NCI-H345 treated with DMSO at 0.1 percent for 48 hours (cell line): ENCODE measurements around the gene OSTN.
"Not testable (repeated sequence)": the region's sequence is repeated elsewhere in the genome, so short reads cannot be mapped to it uniquely, and the experiment has no call there.

ENCODE experiments used
- DNase-seq: peaks from one replicate; lab custom pipeline; 2025; ENCODE audit not compliant: unreplicated experiment; lab: John Stamatoyannopoulos, UW

The OSTN gene, protein sequence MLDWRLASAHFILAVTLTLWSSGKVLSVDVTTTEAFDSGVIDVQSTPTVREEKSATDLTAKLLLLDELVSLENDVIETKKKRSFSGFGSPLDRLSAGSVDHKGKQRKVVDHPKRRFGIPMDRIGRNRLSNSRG

DNA sequence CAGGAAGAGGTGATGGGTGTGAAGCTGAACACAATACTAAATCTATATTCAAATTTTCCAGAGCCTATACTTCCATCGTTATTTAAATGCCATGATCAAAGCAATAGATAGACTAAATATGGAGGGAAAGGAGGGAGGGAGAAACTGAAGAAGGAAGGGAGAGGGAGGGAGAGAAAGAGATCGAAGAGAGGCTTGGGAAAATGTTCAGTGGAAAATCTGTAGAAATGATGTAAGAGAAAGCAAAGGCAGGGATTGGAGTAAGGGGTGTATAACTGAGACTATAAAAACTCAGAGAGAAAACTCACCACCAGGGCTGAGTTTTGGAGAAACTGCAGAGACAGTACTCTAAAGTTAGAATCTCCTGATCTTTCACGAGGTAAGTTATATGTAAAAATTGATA is at the start of gene OSTN:
Gene OSTN (plus strand): TSS at position 310 of the 400 bp plus-strand sequence. CDS start 13,292 bp downstream, outside the sequence.
- DNase-seq = no peak

DNA sequence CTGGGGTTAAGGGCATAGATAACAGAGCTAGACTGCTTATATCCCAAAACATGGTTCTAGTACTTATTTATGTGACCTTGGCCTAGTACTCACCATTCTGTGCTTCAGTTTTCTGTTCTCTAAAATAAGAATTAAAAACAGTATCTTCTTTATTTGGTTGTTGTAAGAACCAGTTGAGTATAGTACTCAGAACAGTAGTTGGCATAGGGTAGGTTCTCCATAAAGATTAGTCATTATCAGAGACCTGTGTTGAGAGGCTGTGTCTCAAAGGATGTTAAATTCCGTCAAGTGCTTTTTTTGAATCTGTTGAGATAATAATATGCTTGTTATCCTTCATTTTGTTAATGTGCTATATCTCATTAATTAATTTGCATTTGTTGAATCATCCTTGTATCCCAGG is 47.4 kb upstream of the OSTN start:
- no peak for DNase-seq

DNA sequence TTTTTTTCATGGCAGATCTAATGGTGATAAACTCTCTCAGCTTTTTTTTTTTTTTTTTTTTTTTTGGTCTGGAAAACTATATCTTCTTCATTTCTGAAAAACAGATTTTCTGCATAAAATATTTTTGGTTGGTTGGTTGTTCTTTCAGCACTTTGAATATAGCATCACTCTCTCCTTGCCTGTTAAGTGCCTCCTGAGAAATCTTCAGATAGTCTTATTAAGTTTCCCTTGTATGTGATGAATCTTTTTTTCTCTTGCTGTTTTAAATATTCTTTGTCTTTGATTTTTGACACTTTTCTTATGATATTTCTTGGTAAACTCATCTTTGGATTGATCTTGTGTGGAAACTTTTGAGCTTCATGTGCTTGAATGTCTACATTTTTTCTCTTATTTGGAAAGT is 44.2 kb upstream of the OSTN start:
- DNase-seq = no peak

DNA sequence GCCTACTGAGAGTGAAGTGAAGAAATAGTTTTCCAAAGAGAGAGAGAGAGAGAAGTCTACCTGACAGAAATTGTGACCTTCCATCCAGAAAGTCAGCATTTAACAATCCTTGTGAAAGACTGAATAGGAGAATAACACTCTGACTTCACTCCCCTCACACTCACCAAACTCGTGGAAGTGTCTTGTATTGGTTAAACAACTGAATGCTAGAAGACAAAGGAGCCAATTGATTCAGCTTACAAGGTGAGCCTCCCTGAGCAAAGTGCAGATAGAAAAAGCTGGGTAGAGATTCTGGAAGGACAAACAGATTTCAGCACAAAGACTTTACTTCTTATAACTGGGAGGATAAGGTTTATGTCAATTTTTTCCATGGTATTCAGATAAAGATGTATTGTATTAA is 40.8 kb upstream of the OSTN start:
- DNase-seq = no peak

DNA sequence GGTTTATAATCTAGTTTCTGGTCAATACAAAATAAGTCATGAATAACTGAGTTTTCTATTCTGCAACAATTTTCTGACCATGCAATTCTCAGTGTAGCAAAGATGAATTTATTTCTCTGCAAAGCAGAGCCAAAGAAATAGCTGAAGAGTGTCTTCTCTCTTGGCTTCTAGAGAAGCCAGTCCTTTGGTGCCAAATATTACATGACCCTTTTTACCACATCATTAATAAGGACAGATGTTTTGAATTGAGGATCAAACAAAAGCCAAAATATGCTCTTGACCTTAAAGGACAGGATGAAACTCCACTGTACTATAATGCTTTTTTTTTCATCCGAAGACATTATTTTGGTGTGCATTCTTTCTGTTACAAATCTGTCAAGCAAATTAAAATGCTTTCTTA is 40.2 kb upstream of the OSTN start:
- no peak for DNase-seq

DNA sequence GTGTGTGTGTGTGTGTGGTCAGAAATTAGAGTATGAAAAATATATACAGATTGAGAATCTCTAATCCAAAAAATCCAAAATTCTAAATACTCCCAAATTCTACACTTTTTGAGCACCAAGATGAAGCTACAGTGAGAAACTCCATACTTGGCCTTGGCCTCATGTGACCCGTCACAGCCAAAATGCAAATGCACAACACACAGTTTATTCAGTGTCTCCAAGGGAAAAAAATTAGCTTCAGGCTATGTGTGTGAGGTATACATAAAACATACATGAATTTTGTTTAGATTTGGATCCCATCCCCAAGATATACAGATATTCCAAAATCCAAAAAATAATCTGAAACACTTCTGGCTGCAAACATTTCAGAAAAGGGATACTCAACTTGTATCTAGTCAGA is 33.2 kb upstream of the OSTN start:
- DNase-seq = no peak

DNA sequence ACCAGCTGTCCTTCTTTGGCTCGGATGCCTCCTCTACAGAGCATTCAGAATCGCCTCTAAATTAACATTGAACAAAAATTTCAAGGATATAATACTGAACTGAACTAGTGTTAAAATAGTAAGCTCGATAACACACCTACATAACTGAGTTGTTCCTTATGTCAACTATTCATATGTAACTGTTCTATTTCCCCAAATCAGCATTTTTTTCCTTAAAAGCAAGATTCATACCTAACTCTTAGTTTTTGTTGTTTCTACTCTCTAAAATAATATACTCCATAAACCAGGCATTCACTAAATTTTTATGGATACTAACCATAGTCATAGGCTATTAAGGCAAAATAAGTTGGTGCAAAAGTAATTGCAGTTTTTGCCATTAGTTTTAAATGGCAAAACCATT is 32.7 kb upstream of the OSTN start:
- no peak for DNase-seq

DNA sequence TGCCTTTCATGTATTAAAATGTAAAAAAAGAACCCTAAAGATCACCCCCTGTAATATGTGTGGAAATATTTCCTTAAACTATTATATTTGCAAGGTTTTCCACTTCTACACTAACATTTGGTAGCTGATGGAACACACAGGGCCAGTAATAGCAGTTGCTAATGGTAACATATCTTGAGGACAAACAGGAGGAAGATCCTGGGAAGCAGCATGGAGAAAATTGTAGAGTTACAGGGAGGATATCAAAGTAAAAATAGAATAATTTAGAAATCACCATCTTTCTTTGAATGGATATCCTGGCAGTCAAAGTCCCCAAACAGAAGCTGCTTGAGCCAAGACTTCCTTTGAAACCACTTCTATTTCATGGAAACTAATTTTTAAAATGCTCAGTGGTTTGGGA is 29.5 kb upstream of the OSTN start:
- no peak for DNase-seq

DNA sequence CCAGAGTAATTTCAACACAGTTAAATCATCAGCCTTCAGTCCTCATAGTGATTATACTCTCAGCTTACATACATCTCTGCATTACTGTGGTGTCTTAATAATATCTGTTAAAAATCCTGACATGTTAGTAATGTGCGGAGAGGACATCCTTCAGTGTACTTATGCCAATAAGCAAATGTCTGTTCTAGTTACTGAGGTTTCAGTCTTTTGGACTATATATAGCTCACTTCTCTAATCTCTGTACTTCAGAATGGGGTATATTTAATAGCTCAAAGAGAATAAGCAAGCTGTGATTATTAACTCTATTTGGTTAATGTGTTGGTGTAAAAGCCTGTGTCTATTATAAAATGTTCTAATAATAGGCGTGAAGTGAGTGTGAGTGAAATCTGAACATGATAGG is 28.9 kb upstream of the OSTN start:
- no peak for DNase-seq

DNA sequence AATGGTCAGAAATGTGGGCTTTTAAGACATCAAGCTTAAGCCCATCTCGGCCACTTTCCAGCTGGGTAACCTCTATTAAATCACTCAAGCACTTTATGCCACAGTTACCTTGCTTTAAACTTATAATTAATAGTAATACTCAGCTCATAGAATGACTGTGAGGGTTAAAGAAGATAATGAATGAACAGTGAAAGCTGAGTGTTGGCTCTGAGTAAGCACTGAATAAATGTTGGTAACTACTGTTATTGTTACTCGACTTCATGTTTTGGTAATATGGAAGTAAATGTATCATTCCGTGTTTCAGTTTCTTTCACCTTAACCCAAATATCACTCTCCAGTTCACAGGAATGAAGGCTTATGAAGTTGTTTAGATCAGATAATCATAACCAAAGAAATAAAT is 23.9 kb upstream of the OSTN start:
- DNase-seq = no peak

DNA sequence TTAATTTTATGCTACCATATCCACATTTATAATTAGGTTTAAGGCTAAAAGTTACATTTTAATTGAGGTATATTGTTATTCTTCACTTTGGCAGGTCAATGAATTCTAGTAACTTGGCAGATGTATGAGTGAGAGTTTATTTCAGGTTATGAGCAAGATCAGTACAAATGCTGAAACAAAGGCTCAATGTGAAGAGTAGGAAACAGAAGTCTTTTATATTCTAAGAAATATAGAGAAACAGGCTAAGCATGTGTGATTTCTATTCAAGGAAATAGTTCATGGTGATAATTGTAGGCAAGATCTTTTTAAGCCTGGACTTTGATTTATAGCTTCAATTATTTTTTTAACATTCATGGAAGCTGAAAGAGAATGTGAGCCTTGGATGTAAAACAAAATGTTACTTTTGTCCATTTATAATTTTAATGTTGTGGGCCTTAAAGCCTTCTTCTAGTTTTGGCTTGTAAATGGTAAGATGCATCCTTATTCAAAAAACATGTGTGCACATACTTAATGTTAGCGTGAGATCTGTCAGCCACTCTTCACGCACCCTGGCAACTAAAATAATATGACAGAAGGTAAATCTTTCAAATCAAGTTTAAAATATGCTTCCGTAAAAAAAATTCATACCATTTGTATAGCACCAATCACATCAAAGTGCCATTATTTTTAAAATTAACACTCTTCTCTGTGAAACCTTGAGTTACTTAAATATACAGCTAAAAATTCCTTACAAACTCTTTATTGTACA is 22.8 kb upstream of the OSTN start:
- no peak for DNase-seq

DNA sequence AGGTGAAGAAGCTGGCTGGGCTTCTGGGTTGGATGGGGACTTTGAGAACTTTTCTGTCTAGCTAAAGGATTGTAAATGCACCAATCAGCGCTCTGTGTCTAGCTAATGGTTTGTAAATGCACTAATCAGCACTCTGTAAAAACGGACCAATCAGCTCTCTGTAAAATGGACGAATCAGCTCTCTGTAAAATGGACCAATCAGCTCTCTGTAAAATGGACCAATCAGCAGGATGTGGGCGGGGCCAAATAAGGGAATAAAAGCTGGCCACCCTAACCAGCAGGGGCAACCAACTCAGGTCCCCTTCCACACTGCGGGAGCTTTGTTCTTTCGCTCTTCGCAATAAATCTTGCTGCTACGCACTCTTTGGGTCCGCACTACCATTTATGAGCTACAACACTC is 13.7 kb upstream of the OSTN start:
- not testable (repeated sequence) for DNase-seq

DNA sequence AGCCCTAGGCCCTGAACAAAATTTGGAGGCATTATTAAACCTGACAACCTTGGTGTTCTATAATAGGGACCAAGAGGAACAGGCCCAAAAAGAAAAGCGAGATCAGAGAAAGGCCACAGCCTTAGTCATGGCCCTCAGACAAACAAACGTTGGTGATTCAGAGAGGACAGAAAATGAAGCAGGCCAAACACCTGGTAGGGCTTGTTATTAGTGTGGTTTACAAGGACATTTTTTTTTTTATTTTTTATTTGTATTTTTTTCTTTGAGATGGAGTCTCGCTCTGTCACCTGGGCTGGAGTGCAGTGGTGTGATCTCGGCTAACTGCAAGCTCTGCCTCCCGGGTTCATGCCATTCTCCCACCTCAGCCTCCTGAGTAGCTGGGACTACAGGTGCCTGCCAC is 10.8 kb upstream of the OSTN start:
- DNase-seq = not testable (repeated sequence)

DNA sequence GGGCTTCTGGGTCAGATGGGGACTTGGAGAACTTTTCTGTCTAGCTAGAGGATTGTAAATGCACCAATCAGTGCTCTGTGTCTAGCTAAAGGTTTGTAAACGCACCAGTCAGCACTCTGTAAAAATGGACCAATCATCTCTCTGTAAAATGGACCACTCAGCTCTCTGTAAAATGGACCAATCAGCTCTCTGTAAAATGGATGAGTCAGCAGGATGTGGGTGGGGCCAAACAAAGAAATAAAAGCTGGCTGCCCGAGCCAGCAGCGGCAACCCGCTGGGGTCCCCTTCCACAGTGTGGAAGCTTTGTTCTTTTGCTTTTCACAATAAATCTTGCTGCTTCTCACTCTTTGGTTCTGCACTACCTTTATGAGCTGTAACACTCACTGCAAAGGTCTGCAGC is 6.8 kb upstream of the OSTN start:
- DNase-seq = not testable (repeated sequence)

DNA sequence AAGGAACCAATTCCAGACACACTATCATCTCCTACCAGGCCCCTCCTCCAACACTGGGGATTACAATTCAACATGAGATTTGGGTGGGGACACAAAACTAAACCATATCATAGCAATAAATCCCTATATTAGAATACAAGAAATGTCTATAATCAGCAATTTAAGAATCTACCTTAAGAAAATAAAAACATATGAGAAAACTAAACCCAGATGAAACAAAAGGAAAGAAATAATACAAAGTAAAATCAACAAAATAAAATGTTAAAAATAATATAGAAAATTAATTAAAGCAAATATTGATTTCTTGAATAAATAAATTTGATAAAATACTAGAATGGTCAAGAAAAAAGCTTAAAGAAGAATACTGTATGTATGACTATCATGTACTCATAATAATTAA is 6.1 kb upstream of the OSTN start:
- no peak for DNase-seq

DNA sequence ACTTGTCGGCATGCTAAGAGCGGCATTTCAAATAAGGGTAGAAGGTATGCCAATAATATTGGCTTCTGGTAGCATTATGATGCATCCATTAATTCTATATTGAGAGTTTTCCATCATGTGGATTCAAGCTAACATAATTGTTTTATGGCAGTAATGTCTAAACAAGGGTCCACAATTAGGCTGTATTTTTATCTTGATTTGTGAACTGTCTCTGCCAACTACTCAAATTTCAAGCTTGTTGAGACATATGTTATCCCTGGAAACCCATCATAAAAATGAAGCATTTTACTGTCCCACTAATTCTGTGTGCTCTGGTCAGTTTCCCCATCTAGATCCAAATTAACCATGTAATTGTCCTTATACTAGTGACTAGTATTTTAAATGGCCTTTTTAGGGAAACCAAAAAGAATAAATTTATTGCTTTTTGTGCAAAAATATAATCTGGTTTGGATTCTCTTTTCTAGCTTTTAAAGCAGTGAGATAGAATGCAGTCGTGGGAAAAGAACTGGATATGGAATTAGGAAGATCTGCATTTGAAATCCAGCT is 1.2 kb upstream of the OSTN start:
- no peak for DNase-seq

DNA sequence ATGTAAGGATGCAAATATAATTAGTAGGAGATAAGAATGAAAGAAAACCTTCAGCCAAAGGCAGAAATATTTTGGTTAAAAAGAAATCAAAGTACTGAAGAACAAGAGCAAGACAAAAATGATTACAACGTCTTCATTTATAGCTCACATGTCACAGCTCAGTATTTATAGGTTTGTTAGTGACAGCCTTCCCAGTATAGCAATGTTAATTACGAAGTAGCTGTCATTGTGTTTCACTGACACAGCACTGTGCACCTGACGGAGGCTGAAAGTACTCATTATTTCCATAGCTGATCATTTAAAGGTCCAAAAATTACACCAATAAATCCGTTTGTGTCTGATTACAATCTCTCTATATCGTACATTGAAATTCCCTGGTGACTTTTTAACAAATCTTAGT is 561 bp upstream of the OSTN start:
- DNase-seq = no peak

DNA sequence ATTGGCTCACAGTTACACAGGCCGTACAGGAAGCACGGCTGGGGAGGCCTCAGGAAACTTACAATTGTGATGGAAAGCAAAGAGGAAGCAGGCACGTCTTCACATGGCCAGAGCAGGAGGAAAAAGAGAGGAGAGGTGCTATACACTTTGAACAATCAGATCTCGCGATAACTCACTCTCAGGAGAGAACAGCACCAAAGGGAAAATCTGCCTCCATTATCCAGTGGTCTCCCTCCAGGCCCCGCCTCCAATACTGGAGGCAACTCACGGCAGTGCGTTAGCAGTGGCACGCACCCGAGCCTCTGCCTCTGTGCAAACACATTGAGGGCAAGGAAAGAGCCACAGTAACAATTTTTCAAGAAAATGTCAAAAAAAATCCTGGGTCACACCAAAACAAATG is 11.0 kb downstream of the OSTN start:
- no peak for DNase-seq

DNA sequence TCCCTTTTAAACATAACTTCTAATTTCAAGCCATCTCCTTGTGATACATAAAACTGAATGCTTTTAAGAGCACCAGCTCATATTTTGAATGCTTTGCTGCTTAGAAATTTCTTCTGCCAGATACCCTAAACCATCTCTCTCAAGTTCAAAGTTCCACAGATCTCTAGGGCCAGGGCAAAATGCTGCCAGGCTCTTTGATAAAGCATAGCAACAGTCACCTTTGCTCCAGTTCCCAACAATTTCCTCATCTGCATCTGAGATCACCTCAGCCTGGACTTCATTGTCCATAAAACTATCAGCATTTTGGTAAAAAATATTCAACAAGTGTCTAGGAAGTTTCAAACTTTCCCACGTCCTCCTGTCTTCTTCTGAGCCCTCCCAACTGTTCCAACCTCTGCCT is 17.5 kb downstream of the OSTN start:
- DNase-seq = no peak

DNA sequence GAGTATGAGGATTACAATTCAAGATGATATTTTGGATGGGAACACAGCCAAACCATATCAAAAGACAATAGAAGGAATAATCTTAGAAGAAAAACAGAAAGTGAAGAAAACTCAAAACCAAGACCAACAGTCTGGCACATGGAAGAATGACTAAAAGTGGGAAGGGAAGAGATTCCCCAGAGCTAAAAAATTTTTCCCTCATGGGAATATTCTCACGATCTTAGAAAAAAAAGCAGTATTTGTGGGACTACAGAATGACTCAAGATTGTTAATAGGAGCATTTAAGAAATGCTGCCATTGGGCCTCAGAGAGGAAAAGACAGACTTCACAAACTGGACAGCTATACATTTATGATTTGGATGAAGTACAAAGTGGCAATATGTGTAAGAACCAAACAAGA is 18.3 kb downstream of the OSTN start:
- DNase-seq = no peak

DNA sequence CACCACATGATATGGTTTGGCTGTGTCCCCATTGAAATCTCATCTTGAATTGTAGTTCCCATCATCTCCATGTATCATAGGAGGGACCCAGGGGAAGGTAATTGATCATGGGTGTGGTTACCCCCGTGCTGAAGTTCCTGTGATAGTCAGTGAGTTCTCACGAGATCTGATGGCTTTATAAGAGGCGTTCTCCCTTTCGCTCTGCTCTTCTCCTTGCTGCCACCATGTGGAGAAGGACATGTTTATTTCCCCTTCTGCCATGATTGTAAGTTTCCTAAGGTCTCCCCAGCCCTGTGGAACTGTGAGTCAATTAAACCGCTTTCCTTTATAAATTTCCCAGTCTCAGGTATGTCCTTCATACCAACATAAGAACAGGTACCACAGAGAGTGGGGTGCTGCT is 21.9 kb downstream of the OSTN start:
- no peak for DNase-seq

DNA sequence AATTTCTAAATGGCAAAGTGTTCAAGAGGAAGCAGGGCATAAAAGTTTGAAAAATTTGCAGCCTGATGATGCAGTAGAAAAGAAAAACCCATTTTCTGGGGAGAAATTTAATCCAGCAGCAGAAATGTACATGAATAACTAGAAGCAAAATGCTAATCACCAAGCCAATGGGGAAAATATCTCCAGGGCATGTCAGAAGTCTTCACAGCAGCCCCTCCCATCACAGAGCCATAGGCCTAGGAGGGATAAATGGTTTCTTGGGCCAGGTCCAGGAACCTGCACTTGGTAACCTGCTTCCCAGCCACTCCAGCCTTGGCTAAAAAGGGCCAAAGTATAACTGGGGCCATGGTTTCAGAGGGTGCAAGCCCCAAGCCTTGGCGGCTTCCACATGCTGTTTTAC is 22.6 kb downstream of the OSTN start:
- DNase-seq = no peak

DNA sequence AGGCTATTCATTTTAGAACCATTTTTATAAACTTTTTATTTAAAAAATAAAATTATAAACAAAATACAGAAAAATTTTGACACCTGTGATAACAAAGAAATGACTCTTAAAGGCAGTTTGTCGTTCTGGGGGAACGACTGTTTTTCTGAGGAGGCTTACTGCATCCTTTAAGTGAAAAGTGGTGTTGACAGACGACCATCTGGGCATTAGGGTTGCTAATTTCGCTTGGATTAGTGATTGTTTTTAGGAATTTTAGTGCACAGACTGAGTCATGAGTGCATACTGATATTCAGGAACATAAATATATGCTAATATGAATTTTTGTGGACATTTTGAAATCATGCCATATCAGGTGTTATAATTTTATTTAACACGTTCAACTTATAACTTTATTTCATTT is 28.5 kb downstream of the OSTN start:
- no peak for DNase-seq
